Breast epithelium (tissue), 3 donors: ENCODE results near the gene HPD.

Experiments used
- POLR2A ChIP-seq: fragments of 450-650 bp; IDR thresholded peaks from one replicate; pipeline ENCODE4 v1.6.1; 2016; ENCODE audit warnings: antibody characterized with exemption, mild to moderate bottlenecking, moderate library complexity
- POLR2AphosphoS5 ChIP-seq, 3 donors: sonication (generic); formaldehyde crosslinking; IDR thresholded peaks; one replicate each; pipeline ENCODE4 v1.6.1; 2017; ENCODE audit warnings: antibody characterized with exemption in 3 of 3
- TF ChIP-seq, protein P1 (sequence below), 3 donors: fragments of 450-650 bp; IDR thresholded peaks; one replicate each; pipeline ENCODE4 v1.5.1; 2016 to 2017; ENCODE audit warnings: antibody characterized with exemption in 3 of 3, mild to moderate bottlenecking in 3 of 3, moderate library complexity in 3 of 3

DNA sequence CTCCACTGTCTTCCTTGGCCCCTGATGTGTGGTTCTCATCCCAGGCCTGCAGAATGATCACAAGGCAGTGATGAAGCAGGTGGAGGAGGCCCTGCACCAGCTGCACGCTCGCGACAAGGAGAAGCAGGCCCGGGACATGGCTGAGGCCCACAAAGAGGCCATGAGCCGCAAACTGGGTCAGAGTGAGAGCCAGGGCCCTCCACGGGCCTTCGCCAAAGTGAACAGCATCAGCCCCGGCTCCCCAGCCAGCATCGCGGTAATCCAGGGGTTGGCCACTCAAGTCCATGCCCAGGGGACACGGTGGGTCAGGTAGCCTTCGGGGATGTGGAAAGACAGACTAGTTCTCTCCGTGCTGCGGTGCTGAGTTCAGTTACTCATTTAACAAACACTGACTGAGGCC lies 40.9 kb upstream of the HPD start:
- TF ChIP-seq, protein P1, sequence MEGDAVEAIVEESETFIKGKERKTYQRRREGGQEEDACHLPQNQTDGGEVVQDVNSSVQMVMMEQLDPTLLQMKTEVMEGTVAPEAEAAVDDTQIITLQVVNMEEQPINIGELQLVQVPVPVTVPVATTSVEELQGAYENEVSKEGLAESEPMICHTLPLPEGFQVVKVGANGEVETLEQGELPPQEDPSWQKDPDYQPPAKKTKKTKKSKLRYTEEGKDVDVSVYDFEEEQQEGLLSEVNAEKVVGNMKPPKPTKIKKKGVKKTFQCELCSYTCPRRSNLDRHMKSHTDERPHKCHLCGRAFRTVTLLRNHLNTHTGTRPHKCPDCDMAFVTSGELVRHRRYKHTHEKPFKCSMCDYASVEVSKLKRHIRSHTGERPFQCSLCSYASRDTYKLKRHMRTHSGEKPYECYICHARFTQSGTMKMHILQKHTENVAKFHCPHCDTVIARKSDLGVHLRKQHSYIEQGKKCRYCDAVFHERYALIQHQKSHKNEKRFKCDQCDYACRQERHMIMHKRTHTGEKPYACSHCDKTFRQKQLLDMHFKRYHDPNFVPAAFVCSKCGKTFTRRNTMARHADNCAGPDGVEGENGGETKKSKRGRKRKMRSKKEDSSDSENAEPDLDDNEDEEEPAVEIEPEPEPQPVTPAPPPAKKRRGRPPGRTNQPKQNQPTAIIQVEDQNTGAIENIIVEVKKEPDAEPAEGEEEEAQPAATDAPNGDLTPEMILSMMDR (IDR thresholded peaks at IDR 0.05), result no peak
- TF ChIP-seq POLR2AphosphoS5 (IDR thresholded peaks at IDR 0.05) (no peak), POLR2A (no peak)
